WTC11 (cell line): ENCODE data around the gene RALY. TPM values are rescaled to one million over a fixed set of nuclear protein-coding genes. Genes with fewer than 3 reads are reported as not detected.
A peak's percentile ranks its signal among the peaks of the same experiment; 100 is the strongest.

ENCODE experiments used
- ATAC-seq: fragments of 200-7000 bp; cut with Tn5 transposase; 2 replicates; pipeline ENCODE4 v1.10.0; 2021; ENCODE audit warnings: mild to moderate bottlenecking, moderate library complexity
- CTCF ChIA-PET: fragments of 300-600 bp; sonication (Branson Sonifier 250); formaldehyde crosslinking; loops from one replicate; lab custom pipeline; 2021; ENCODE audit warnings: antibody characterized with exemption; lab: Charles Lee
- POLR2A ChIA-PET: fragments of 350-600 bp; sonication (Branson Sonifier 250); formaldehyde crosslinking; loops from one replicate; lab custom pipeline; 2021; ENCODE audit warnings: antibody characterized with exemption; lab: Charles Lee
- DNase-seq: peaks from one replicate; pipeline ENCODE4 v3.0.0; 2021; ENCODE audit warnings: low spot score
- H3K27ac Mint-ChIP-seq: 2 replicates; pipeline ENCODE4 v1.8.0; 2021; ENCODE audit warnings: mixed read lengths
- H3K27me3 Mint-ChIP-seq: 2 replicates; pipeline ENCODE4 v1.8.0; 2021; ENCODE audit warnings: low read depth, mild to moderate bottlenecking, moderate library complexity, mixed read lengths
- H3K36me3 Mint-ChIP-seq: 2 replicates; pipeline ENCODE4 v1.8.0; 2021; ENCODE audit warnings: mixed read lengths
- H3K4me1 Mint-ChIP-seq: 2 replicates; pipeline ENCODE4 v1.8.0; 2022; ENCODE audit warnings: mixed read lengths
- H3K4me3 Mint-ChIP-seq: 2 replicates; pipeline ENCODE4 v1.8.0; 2021; ENCODE audit warnings: mild to moderate bottlenecking, moderate library complexity, mixed read lengths
- H3K9me3 Mint-ChIP-seq: 2 replicates; pipeline ENCODE4 v1.8.0; 2021; ENCODE audit warnings: mixed read lengths
- CBFB ChIP-seq: sonication (generic); formaldehyde crosslinking; IDR thresholded peaks from 2 replicates; pipeline ENCODE4 v1.8.1; 2022; ENCODE audit warnings: mild to moderate bottlenecking, low read depth, missing genetic modification reagents
- ELF4 ChIP-seq: sonication (generic); formaldehyde crosslinking; IDR thresholded peaks from 2 replicates; pipeline ENCODE4 v1.8.1; 2022; ENCODE audit warnings: low read depth, mild to moderate bottlenecking, moderate library complexity, missing genetic modification reagents
- ETV6 ChIP-seq: sonication (generic); formaldehyde crosslinking; IDR thresholded peaks from 2 replicates; pipeline ENCODE4 v1.8.1; 2022; ENCODE audit warnings: mild to moderate bottlenecking, missing genetic modification reagents
- GRHL2 ChIP-seq: fragments of 250-450 bp; sonication (Bioruptor Pico); IDR thresholded peaks from 2 replicates; pipeline ENCODE4 v1.8.0; 2022; ENCODE audit warnings: mild to moderate bottlenecking, moderate library complexity; ENCODE audit not compliant: insufficient replicate concordance, severe bottlenecking
- IRF2 ChIP-seq: sonication (generic); formaldehyde crosslinking; IDR thresholded peaks from 2 replicates; pipeline ENCODE4 v1.8.0; 2022; ENCODE audit warnings: low read depth, missing genetic modification reagents, borderline replicate concordance
- JAZF1 ChIP-seq: fragments of 250-450 bp; sonication (Bioruptor Pico); IDR thresholded peaks from 2 replicates; pipeline ENCODE4 v1.9.0; 2021; ENCODE audit warnings: moderate library complexity, mild to moderate bottlenecking, inconsistent platforms
- RELA ChIP-seq: sonication (generic); formaldehyde crosslinking; IDR thresholded peaks from 2 replicates; pipeline ENCODE4 v1.8.1; 2022; ENCODE audit warnings: missing genetic modification reagents, mild to moderate bottlenecking, borderline replicate concordance
- SP1 ChIP-seq: sonication (generic); formaldehyde crosslinking; conservative IDR thresholded peaks from 2 replicates; pipeline ENCODE4 v1.8.1; 2022; ENCODE audit warnings: missing genetic modification reagents
- TCF7 ChIP-seq: sonication (generic); formaldehyde crosslinking; IDR thresholded peaks from 2 replicates; pipeline ENCODE4 v1.8.0; 2022; ENCODE audit warnings: mild to moderate bottlenecking, low read depth, missing genetic modification reagents, moderate library complexity
- TP53 ChIP-seq: sonication (generic); formaldehyde crosslinking; IDR thresholded peaks from 2 replicates; pipeline ENCODE4 v1.8.1; 2023; ENCODE audit warnings: mild to moderate bottlenecking, missing genetic modification reagents
- ZNF121 ChIP-seq: sonication (generic); formaldehyde crosslinking; IDR thresholded peaks from 2 replicates; pipeline ENCODE4 v1.8.0; 2023; ENCODE audit warnings: missing genetic modification reagents
- ZNF263 ChIP-seq: sonication (generic); formaldehyde crosslinking; IDR thresholded peaks from 2 replicates; pipeline ENCODE4 v1.8.1; 2022; ENCODE audit warnings: low read depth, mild to moderate bottlenecking, moderate library complexity, missing genetic modification reagents
- ZNF317 ChIP-seq: sonication (generic); formaldehyde crosslinking; IDR thresholded peaks from 2 replicates; pipeline ENCODE4 v1.8.1; 2023; ENCODE audit warnings: low read depth, mild to moderate bottlenecking, moderate library complexity, missing genetic modification reagents, borderline replicate concordance
- total RNA-seq: library from RNA; stranded (reverse); gene quantifications from 3 replicates; pipeline ENCODE4 v1.2.3, GENCODE V29; 2021
- TF ChIP-seq, protein P1 (sequence below): sonication (generic); formaldehyde crosslinking; IDR thresholded peaks from 2 replicates; pipeline ENCODE4 v1.8.1; 2023; ENCODE audit warnings: mild to moderate bottlenecking, moderate library complexity, missing genetic modification reagents
- TF ChIP-seq, protein P2 (sequence below): sonication (generic); formaldehyde crosslinking; IDR thresholded peaks from 2 replicates; pipeline ENCODE4 v1.8.0; 2022; ENCODE audit warnings: mild to moderate bottlenecking, missing genetic modification reagents
- TF ChIP-seq, protein P3 (sequence below): sonication (generic); formaldehyde crosslinking; IDR thresholded peaks from 2 replicates; pipeline ENCODE4 v1.8.0; 2022; ENCODE audit warnings: mild to moderate bottlenecking, missing genetic modification reagents
- TF ChIP-seq, protein P4 (sequence below): fragments of 250-450 bp; sonication (Bioruptor Pico); IDR thresholded peaks from 2 replicates; pipeline ENCODE4 v2.1.2; 2022; ENCODE audit warnings: mild to moderate bottlenecking, moderate library complexity
- TF ChIP-seq, protein P5 (sequence below): sonication (generic); formaldehyde crosslinking; IDR thresholded peaks from 2 replicates; pipeline ENCODE4 v1.8.0; 2022; ENCODE audit warnings: mild to moderate bottlenecking, missing genetic modification reagents
- TF ChIP-seq, protein P6 (sequence below): sonication (generic); formaldehyde crosslinking; IDR thresholded peaks from 2 replicates; pipeline ENCODE4 v1.8.1; 2022; ENCODE audit warnings: mild to moderate bottlenecking, missing genetic modification reagents, moderate library complexity, borderline replicate concordance
- TF ChIP-seq, protein P7 (sequence below): sonication (generic); formaldehyde crosslinking; IDR thresholded peaks from 2 replicates; pipeline ENCODE4 v1.8.0; 2022; ENCODE audit warnings: missing genetic modification reagents

RALY gene
- total RNA-seq, 1 experiment from 2014 or later = 164 TPM

DNA sequence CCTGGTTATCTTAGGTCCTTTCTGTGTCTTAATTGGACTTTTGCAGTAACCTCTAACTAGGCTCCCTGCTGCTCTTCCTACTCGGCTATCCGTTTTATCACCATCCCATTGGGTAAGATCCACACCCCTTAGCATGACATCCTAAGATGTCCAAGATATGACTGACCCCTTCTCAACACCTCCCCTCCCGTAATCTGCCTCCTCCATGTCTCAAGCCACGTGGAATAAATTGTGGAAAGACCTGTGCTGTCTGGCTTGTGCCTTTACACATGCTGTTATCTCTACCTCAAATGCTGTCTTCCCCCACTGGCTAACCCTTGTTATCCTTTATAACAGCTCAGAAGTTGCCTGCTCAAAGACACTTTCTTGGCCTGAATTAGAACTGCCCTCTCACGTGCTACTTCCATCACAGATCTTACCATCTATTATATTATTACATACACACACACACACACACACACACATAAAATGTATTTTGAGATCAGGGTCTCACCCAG lies 91.9 kb downstream of the RALY start:
- ChIA-PET POLR2A (no interaction called here), CTCF (interaction anchor here (1.8 kb wide), 1 partner anchor 223 kb away, joined by 8 read pairs; no protein-coding TSS in a partner anchor)
- H3K9me3 Mint-ChIP-seq = no peaks in the 10 kb centered on the region
- peaks cover 39% of the 10 kb centered on the region for H3K36me3 Mint-ChIP-seq
- DNase-seq (no peak), ATAC-seq (no peak)
- H3K27me3 Mint-ChIP-seq = no peaks in the 10 kb centered on the region
- no peak overlapping the region for H3K4me3 Mint-ChIP-seq
- H3K27ac Mint-ChIP-seq = peak overlapping the region; percentile 26; the same call in 1 of the 2 replicates
- H3K4me1 Mint-ChIP-seq = no peaks in the 10 kb centered on the region
- TF ChIP-seq, protein P1, sequence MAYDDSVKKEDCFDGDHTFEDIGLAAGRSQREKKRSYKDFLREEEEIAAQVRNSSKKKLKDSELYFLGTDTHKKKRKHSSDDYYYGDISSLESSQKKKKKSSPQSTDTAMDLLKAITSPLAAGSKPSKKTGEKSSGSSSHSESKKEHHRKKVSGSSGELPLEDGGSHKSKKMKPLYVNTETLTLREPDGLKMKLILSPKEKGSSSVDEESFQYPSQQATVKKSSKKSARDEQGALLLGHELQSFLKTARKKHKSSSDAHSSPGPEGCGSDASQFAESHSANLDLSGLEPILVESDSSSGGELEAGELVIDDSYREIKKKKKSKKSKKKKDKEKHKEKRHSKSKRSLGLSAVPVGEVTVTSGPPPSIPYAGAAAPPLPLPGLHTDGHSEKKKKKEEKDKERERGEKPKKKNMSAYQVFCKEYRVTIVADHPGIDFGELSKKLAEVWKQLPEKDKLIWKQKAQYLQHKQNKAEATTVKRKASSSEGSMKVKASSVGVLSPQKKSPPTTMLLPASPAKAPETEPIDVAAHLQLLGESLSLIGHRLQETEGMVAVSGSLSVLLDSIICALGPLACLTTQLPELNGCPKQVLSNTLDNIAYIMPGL = no peak
- TF ChIP-seq ZNF263 (CRISPR knock-in tag) (no peak), IRF2 (CRISPR knock-in tag) (no peak), SP1 (CRISPR knock-in tag) (no peak), ZNF317 (CRISPR knock-in tag) (no peak), JAZF1 (no peak), ETV6 (CRISPR knock-in tag) (no peak), CBFB (CRISPR knock-in tag) (no peak), TP53 (CRISPR knock-in tag) (no peak), ELF4 (CRISPR knock-in tag) (no peak), GRHL2 (CRISPR knock-in tag) (no peak), RELA (CRISPR knock-in tag) (no peak), TCF7 (CRISPR knock-in tag) (no peak), ZNF121 (CRISPR knock-in tag) (no peak)
- TF ChIP-seq, protein P2, sequence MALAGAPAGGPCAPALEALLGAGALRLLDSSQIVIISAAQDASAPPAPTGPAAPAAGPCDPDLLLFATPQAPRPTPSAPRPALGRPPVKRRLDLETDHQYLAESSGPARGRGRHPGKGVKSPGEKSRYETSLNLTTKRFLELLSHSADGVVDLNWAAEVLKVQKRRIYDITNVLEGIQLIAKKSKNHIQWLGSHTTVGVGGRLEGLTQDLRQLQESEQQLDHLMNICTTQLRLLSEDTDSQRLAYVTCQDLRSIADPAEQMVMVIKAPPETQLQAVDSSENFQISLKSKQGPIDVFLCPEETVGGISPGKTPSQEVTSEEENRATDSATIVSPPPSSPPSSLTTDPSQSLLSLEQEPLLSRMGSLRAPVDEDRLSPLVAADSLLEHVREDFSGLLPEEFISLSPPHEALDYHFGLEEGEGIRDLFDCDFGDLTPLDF (CRISPR knock-in tag) = no peak
- TF ChIP-seq, protein P3, sequence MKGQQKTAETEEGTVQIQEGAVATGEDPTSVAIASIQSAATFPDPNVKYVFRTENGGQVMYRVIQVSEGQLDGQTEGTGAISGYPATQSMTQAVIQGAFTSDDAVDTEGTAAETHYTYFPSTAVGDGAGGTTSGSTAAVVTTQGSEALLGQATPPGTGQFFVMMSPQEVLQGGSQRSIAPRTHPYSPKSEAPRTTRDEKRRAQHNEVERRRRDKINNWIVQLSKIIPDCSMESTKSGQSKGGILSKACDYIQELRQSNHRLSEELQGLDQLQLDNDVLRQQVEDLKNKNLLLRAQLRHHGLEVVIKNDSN (CRISPR knock-in tag) = no peak
- TF ChIP-seq, protein P4, sequence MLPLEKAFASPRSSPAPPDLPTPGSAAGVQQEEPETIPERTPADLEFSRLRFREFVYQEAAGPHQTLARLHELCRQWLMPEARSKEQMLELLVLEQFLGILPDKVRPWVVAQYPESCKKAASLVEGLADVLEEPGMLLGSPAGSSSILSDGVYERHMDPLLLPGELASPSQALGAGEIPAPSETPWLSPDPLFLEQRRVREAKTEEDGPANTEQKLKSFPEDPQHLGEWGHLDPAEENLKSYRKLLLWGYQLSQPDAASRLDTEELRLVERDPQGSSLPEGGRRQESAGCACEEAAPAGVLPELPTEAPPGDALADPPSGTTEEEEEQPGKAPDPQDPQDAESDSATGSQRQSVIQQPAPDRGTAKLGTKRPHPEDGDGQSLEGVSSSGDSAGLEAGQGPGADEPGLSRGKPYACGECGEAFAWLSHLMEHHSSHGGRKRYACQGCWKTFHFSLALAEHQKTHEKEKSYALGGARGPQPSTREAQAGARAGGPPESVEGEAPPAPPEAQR (CRISPR knock-in tag) = no peak
- TF ChIP-seq, protein P5, sequence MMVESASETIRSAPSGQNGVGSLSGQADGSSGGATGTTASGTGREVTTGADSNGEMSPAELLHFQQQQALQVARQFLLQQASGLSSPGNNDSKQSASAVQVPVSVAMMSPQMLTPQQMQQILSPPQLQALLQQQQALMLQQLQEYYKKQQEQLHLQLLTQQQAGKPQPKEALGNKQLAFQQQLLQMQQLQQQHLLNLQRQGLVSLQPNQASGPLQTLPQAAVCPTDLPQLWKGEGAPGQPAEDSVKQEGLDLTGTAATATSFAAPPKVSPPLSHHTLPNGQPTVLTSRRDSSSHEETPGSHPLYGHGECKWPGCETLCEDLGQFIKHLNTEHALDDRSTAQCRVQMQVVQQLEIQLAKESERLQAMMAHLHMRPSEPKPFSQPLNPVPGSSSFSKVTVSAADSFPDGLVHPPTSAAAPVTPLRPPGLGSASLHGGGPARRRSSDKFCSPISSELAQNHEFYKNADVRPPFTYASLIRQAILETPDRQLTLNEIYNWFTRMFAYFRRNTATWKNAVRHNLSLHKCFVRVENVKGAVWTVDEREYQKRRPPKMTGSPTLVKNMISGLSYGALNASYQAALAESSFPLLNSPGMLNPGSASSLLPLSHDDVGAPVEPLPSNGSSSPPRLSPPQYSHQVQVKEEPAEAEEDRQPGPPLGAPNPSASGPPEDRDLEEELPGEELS (CRISPR knock-in tag) = no peak
- TF ChIP-seq, protein P6, sequence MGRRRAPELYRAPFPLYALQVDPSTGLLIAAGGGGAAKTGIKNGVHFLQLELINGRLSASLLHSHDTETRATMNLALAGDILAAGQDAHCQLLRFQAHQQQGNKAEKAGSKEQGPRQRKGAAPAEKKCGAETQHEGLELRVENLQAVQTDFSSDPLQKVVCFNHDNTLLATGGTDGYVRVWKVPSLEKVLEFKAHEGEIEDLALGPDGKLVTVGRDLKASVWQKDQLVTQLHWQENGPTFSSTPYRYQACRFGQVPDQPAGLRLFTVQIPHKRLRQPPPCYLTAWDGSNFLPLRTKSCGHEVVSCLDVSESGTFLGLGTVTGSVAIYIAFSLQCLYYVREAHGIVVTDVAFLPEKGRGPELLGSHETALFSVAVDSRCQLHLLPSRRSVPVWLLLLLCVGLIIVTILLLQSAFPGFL (CRISPR knock-in tag) = no peak
- TF ChIP-seq, protein P7, sequence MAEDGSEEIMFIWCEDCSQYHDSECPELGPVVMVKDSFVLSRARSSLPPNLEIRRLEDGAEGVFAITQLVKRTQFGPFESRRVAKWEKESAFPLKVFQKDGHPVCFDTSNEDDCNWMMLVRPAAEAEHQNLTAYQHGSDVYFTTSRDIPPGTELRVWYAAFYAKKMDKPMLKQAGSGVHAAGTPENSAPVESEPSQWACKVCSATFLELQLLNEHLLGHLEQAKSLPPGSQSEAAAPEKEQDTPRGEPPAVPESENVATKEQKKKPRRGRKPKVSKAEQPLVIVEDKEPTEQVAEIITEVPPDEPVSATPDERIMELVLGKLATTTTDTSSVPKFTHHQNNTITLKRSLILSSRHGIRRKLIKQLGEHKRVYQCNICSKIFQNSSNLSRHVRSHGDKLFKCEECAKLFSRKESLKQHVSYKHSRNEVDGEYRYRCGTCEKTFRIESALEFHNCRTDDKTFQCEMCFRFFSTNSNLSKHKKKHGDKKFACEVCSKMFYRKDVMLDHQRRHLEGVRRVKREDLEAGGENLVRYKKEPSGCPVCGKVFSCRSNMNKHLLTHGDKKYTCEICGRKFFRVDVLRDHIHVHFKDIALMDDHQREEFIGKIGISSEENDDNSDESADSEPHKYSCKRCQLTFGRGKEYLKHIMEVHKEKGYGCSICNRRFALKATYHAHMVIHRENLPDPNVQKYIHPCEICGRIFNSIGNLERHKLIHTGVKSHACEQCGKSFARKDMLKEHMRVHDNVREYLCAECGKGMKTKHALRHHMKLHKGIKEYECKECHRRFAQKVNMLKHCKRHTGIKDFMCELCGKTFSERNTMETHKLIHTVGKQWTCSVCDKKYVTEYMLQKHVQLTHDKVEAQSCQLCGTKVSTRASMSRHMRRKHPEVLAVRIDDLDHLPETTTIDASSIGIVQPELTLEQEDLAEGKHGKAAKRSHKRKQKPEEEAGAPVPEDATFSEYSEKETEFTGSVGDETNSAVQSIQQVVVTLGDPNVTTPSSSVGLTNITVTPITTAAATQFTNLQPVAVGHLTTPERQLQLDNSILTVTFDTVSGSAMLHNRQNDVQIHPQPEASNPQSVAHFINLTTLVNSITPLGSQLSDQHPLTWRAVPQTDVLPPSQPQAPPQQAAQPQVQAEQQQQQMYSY (CRISPR knock-in tag) = no peak
